Stomach (tissue), 4 donors: ENCODE measurements around the gene NVL.

Experiments used
- CTCF ChIP-seq, 7 experiments: fragments of 450-650 bp in 4 of 7; fragments of 200-600 bp in 3 of 7; sonication (generic) in 3 of 7; IDR thresholded peaks; one replicate each; pipeline ENCODE4 v1.5.1; 2016 to 2019; ENCODE audit warnings: antibody characterized with exemption in 7 of 7, control low read depth in 2 of 7, mild to moderate bottlenecking in 1 of 7
- POLR2A ChIP-seq, 4 donors: fragments of 450-650 bp; IDR thresholded peaks; one replicate each; pipeline ENCODE4 v1.6.1; 2016; ENCODE audit warnings: antibody characterized with exemption in 4 of 4, control low read depth in 2 of 4, mild to moderate bottlenecking in 1 of 4, moderate library complexity in 1 of 4
- POLR2AphosphoS5 ChIP-seq, 3 donors: sonication (generic); formaldehyde crosslinking; IDR thresholded peaks; one replicate each; pipeline ENCODE4 v1.6.1; 2016; ENCODE audit warnings: antibody characterized with exemption in 3 of 3

GRCh38 chr1:224182866-224183590 is 146.9 kb downstream of the NVL start, which contains the start of gene DEGS1:
- peak; percentile 74 to 95 (median 85) for TF ChIP-seq POLR2AphosphoS5 (IDR thresholded peaks at IDR 0.05)
- no peak for TF ChIP-seq CTCF (IDR thresholded peaks at IDR 0.05)
- peak in 1 of 4 donors; percentile 18 for TF ChIP-seq POLR2A (IDR thresholded peaks at IDR 0.05)
